DND-41 (cell line): ENCODE results near the gene ATP6V0A1.

ENCODE experiments used
- CTCF ChIP-seq: IDR thresholded peaks from 2 replicates; pipeline ENCODE4 v1.5.1; 2012; ENCODE audit warnings: borderline replicate concordance, low read length, moderate library complexity, mild to moderate bottlenecking; ENCODE audit not compliant: poor library complexity, severe bottlenecking; ENCODE audit errors: extremely low read depth
- EZH2 ChIP-seq: IDR thresholded peaks from 3 replicates; pipeline ENCODE4 v1.6.1; 2012; ENCODE audit warnings: borderline replicate concordance, low read depth, mild to moderate bottlenecking, moderate library complexity, low read length, inconsistent platforms; ENCODE audit not compliant: severe bottlenecking

- TF ChIP-seq CTCF (no peak), EZH2 (no peak)
These were observed 51.2 kb downstream of the ATP6V0A1 start for GRCh38 chr17:42509841-42510240.
